ENCODE data around the gene BTBD9.

GRCh38 chr6:38188677-38189335 lies 450.9 kb downstream of the BTBD9 start:
- TF ChIP-seq EP300 (IDR thresholded peaks at IDR 0.05; ENCODE audit: low read depth) (no peak), CTCF (IDR thresholded peaks at IDR 0.05) (no peak), POLR2AphosphoS5 (IDR thresholded peaks at IDR 0.05) (no peak), POLR2A (IDR thresholded peaks at IDR 0.05) (no peak)

Measured in transverse colon (tissue), 4 donors.